ENCODE data around the gene SLC6A1. TPM values are rescaled to one million over a fixed set of nuclear protein-coding genes. Genes with fewer than 3 reads are reported as not detected.

Gene SLC6A1
- total RNA-seq, 1 experiment from 2014 or later: not detected

DNA sequence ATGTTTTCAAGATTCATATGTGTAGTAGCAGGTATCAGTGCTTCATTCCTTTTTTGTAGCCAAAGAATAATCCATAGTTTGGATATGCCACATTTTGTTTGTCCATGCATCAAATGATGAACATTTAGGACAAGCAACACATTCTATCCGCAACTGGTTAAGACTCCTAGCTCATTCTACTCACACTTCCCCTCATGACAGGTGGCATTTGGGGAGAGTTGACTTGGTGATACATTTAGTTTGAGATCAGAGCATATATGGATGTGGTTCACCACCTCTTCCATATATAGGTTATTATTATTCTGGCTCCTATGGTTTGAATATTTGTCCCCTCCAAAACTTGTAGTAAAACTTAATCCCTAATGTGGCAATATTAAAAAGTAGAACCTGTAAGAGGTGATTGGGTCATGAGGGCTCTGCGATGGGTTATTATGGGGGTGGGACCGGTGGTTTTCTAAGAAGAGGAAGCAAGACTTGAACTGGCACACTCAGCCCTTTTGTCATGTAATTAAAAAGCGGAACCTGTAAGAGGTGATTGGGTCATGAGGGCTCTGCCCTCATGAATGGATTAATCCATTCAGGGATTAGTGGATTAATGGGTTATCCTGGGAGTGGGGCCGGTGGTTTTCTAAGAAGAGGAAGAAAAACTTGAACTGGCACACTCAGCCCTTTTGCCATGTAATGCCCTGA, 86.4 kb downstream of the SLC6A1 start:
- ChIA-PET CTCF (no interaction called here), POLR2A (no interaction called here)
- BruUV-seq (replicated peaks): no TSS peak
- Histone ChIP-seq H3K36me3 (ENCODE audit: control insufficient read depth, insufficient read depth, low read length) (no peaks in the 10 kb centered on the region), H3K4me3 (ENCODE audit: low read depth, low read length) (no peak overlapping the region), H3K9me3 (no peaks in the 10 kb centered on the region), H3K27me3 (replicated peaks; ENCODE audit: control insufficient read depth, insufficient read depth, low read length) (no peaks in the 10 kb centered on the region), H3K4me1 (no peaks in the 10 kb centered on the region)
- H3K4me1 Mint-ChIP-seq (ENCODE audit: low read depth, unreplicated experiment): no peaks in the 10 kb centered on the region
- H3K27me3 Mint-ChIP-seq (ENCODE audit: insufficient read depth, unreplicated experiment): no peaks in the 10 kb centered on the region
- peaks cover 8% of the 10 kb centered on the region for H3K9me3 Mint-ChIP-seq (ENCODE audit: unreplicated experiment)
- intact Hi-C loops (cut with micrococcal nuclease; ENCODE audit: unreplicated experiment): no loop called here
- no peaks in the 10 kb centered on the region for H3K36me3 Mint-ChIP-seq (ENCODE audit: insufficient read depth, unreplicated experiment)
- H3K4me3 Mint-ChIP-seq (ENCODE audit: unreplicated experiment): no peak overlapping the region
- no peak for DNase-seq
- TF ChIP-seq, protein P1, sequence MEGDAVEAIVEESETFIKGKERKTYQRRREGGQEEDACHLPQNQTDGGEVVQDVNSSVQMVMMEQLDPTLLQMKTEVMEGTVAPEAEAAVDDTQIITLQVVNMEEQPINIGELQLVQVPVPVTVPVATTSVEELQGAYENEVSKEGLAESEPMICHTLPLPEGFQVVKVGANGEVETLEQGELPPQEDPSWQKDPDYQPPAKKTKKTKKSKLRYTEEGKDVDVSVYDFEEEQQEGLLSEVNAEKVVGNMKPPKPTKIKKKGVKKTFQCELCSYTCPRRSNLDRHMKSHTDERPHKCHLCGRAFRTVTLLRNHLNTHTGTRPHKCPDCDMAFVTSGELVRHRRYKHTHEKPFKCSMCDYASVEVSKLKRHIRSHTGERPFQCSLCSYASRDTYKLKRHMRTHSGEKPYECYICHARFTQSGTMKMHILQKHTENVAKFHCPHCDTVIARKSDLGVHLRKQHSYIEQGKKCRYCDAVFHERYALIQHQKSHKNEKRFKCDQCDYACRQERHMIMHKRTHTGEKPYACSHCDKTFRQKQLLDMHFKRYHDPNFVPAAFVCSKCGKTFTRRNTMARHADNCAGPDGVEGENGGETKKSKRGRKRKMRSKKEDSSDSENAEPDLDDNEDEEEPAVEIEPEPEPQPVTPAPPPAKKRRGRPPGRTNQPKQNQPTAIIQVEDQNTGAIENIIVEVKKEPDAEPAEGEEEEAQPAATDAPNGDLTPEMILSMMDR (IDR thresholded peaks at IDR 0.05; ENCODE audit: insufficient read depth in 1 of 2, low read depth in 1 of 2, low read length in 1 of 2, severe bottlenecking in 1 of 2, unreplicated experiment in 1 of 2): no peak
- no peak overlapping the region for H3K27ac Mint-ChIP-seq (ENCODE audit: unreplicated experiment)

GRCh38 chr3:11080492-11080891, 87.9 kb downstream of the SLC6A1 start:
- H3K4me1 Mint-ChIP-seq (ENCODE audit: low read depth, unreplicated experiment): no peaks in the 10 kb centered on the region
- H3K36me3 ChIP-seq (ENCODE audit: control insufficient read depth, insufficient read depth, low read length): no peaks in the 10 kb centered on the region
- BruUV-seq (replicated peaks): no TSS peak
- POLR2A ChIA-PET: no interaction called here
- no peaks in the 10 kb centered on the region for H3K9me3 ChIP-seq
- H3K36me3 Mint-ChIP-seq (ENCODE audit: insufficient read depth, unreplicated experiment): no peaks in the 10 kb centered on the region
- intact Hi-C loops (cut with micrococcal nuclease; ENCODE audit: unreplicated experiment): no loop called here
- H3K4me3 Mint-ChIP-seq (ENCODE audit: unreplicated experiment): no peak overlapping the region
- no peaks in the 10 kb centered on the region for H3K27me3 Mint-ChIP-seq (ENCODE audit: insufficient read depth, unreplicated experiment)
- H3K4me1 ChIP-seq: no peaks in the 10 kb centered on the region
- H3K9me3 Mint-ChIP-seq (ENCODE audit: unreplicated experiment): peaks cover 6% of the 10 kb centered on the region
- H3K4me3 ChIP-seq (ENCODE audit: low read depth, low read length): no peak overlapping the region
- CTCF ChIA-PET: no interaction called here
- H3K27ac Mint-ChIP-seq (ENCODE audit: unreplicated experiment): no peak overlapping the region
- no peaks in the 10 kb centered on the region for H3K27me3 ChIP-seq (replicated peaks; ENCODE audit: control insufficient read depth, insufficient read depth, low read length)
- TF ChIP-seq, protein P1 (IDR thresholded peaks at IDR 0.05; ENCODE audit: insufficient read depth in 1 of 2, low read depth in 1 of 2, low read length in 1 of 2, severe bottlenecking in 1 of 2, unreplicated experiment in 1 of 2): no peak
- DNase-seq: no peak

GRCh38 chr3:11084098-11084497, 91.5 kb downstream of the SLC6A1 start:
- ChIA-PET CTCF (no interaction called here), POLR2A (no interaction called here)
- Histone ChIP-seq H3K9me3 (no peaks in the 10 kb centered on the region), H3K36me3 (ENCODE audit: control insufficient read depth, insufficient read depth, low read length) (no peaks in the 10 kb centered on the region), H3K27me3 (replicated peaks; ENCODE audit: control insufficient read depth, insufficient read depth, low read length) (no peaks in the 10 kb centered on the region), H3K4me1 (peaks cover 10% of the 10 kb centered on the region), H3K4me3 (ENCODE audit: low read depth, low read length) (no peak overlapping the region)
- Mint-ChIP-seq H3K27ac (ENCODE audit: unreplicated experiment) (no peak overlapping the region), H3K36me3 (ENCODE audit: insufficient read depth, unreplicated experiment) (no peaks in the 10 kb centered on the region), H3K9me3 (ENCODE audit: unreplicated experiment) (no peaks in the 10 kb centered on the region), H3K4me3 (ENCODE audit: unreplicated experiment) (no peak overlapping the region), H3K4me1 (ENCODE audit: low read depth, unreplicated experiment) (no peaks in the 10 kb centered on the region), H3K27me3 (ENCODE audit: insufficient read depth, unreplicated experiment) (no peaks in the 10 kb centered on the region)
- TF ChIP-seq, protein P1 (IDR thresholded peaks at IDR 0.05; ENCODE audit: insufficient read depth in 1 of 2, low read depth in 1 of 2, low read length in 1 of 2, severe bottlenecking in 1 of 2, unreplicated experiment in 1 of 2): no peak
- no peak for DNase-seq
- intact Hi-C loops (cut with micrococcal nuclease; ENCODE audit: unreplicated experiment): no loop called here
- BruUV-seq (replicated peaks): no TSS peak
